ENCODE measurements around the gene C6orf132.

Gene C6orf132

GRCh38 chr6:42162384-42162783 lies 20.0 kb upstream of the C6orf132 start:
- no peaks in the 10 kb centered on the region for H3K9me3 ChIP-seq (ENCODE audit: insufficient read depth, low read depth, low read length)
- no peaks in the 10 kb centered on the region for H3K79me2 ChIP-seq (ENCODE audit: insufficient read depth, low read length)
- no peaks in the 10 kb centered on the region for H3F3A ChIP-seq (ENCODE audit: low read depth)
- H4K20me1 ChIP-seq (ENCODE audit: insufficient read depth, low read length, poor library complexity, severe bottlenecking): no peaks in the 10 kb centered on the region
- H3K9ac ChIP-seq (ENCODE audit: low read depth, low read length, poor library complexity, severe bottlenecking): no peak overlapping the region
- no peak overlapping the region for H2AFZ ChIP-seq (ENCODE audit: low read length)
- H3K27me3 ChIP-seq (ENCODE audit: insufficient read depth, low read length, poor library complexity, severe bottlenecking): no peaks in the 10 kb centered on the region
- H3K4me3 ChIP-seq (ENCODE audit: low read length, poor library complexity, severe bottlenecking): no peak overlapping the region
- no peak for TF ChIP-seq EZH2phosphoT487 (IDR thresholded peaks at IDR 0.05; ENCODE audit: borderline replicate concordance)
- no peak for TF ChIP-seq CTCF (conservative IDR thresholded peaks at IDR 0.05; ENCODE audit: low read length)
- H3K9me2 ChIP-seq (replicated peaks; ENCODE audit: low read depth, low read length): no peaks in the 10 kb centered on the region
- no peaks in the 10 kb centered on the region for H3K36me3 ChIP-seq (ENCODE audit: insufficient read depth, low read length)
- no peak overlapping the region for H3K4me2 ChIP-seq (ENCODE audit: low read depth, low read length, poor library complexity, severe bottlenecking)
- H3K4me1 ChIP-seq (ENCODE audit: insufficient read depth, low read length, poor library complexity, severe bottlenecking): no peaks in the 10 kb centered on the region

- no peaks in the 10 kb centered on the region for H3K36me3 ChIP-seq (ENCODE audit: insufficient read depth, low read length)
- no peaks in the 10 kb centered on the region for H3K9me2 ChIP-seq (replicated peaks; ENCODE audit: low read depth, low read length)
- H4K20me1 ChIP-seq (ENCODE audit: insufficient read depth, low read length, poor library complexity, severe bottlenecking): no peaks in the 10 kb centered on the region
- no peak overlapping the region for H3K4me2 ChIP-seq (ENCODE audit: low read depth, low read length, poor library complexity, severe bottlenecking)
- no peaks in the 10 kb centered on the region for H3K4me1 ChIP-seq (ENCODE audit: insufficient read depth, low read length, poor library complexity, severe bottlenecking)
- H3K27me3 ChIP-seq (ENCODE audit: insufficient read depth, low read length, poor library complexity, severe bottlenecking): no peaks in the 10 kb centered on the region
- no peak overlapping the region for H3K4me3 ChIP-seq (ENCODE audit: low read length, poor library complexity, severe bottlenecking)
- H3K79me2 ChIP-seq (ENCODE audit: insufficient read depth, low read length): no peaks in the 10 kb centered on the region
- H3F3A ChIP-seq (ENCODE audit: low read depth): no peaks in the 10 kb centered on the region
- no peak overlapping the region for H2AFZ ChIP-seq (ENCODE audit: low read length)
- TF ChIP-seq CTCF (conservative IDR thresholded peaks at IDR 0.05; ENCODE audit: low read length) (no peak), EZH2phosphoT487 (IDR thresholded peaks at IDR 0.05; ENCODE audit: borderline replicate concordance) (no peak)
- no peaks in the 10 kb centered on the region for H3K9me3 ChIP-seq (ENCODE audit: insufficient read depth, low read depth, low read length)
- H3K9ac ChIP-seq (ENCODE audit: low read depth, low read length, poor library complexity, severe bottlenecking): no peak overlapping the region
These were observed 17.1 kb upstream of the C6orf132 start for GRCh38 chr6:42159431-42160024.

GRCh38 chr6:42158631-42159030 lies 16.2 kb upstream of the C6orf132 start:
- TF ChIP-seq CTCF (conservative IDR thresholded peaks at IDR 0.05; ENCODE audit: low read length) (no peak), EZH2phosphoT487 (IDR thresholded peaks at IDR 0.05; ENCODE audit: borderline replicate concordance) (no peak)
- Histone ChIP-seq H2AFZ (ENCODE audit: low read length) (no peak overlapping the region), H3K9me3 (ENCODE audit: insufficient read depth, low read depth, low read length) (no peaks in the 10 kb centered on the region), H3K79me2 (ENCODE audit: insufficient read depth, low read length) (no peaks in the 10 kb centered on the region), H4K20me1 (ENCODE audit: insufficient read depth, low read length, poor library complexity, severe bottlenecking) (no peaks in the 10 kb centered on the region), H3K4me3 (ENCODE audit: low read length, poor library complexity, severe bottlenecking) (no peak overlapping the region), H3K27me3 (ENCODE audit: insufficient read depth, low read length, poor library complexity, severe bottlenecking) (no peaks in the 10 kb centered on the region), H3K36me3 (ENCODE audit: insufficient read depth, low read length) (no peaks in the 10 kb centered on the region), H3K4me1 (ENCODE audit: insufficient read depth, low read length, poor library complexity, severe bottlenecking) (no peaks in the 10 kb centered on the region), H3K4me2 (ENCODE audit: low read depth, low read length, poor library complexity, severe bottlenecking) (no peak overlapping the region), H3F3A (ENCODE audit: low read depth) (no peaks in the 10 kb centered on the region), H3K9ac (ENCODE audit: low read depth, low read length, poor library complexity, severe bottlenecking) (no peak overlapping the region), H3K9me2 (replicated peaks; ENCODE audit: low read depth, low read length) (no peaks in the 10 kb centered on the region)

All from Loucy (cell line).